ENCODE results near the gene GULP1.

GULP1 gene

GRCh38 chr2:188471166-188471565, 179.5 kb downstream of the GULP1 start:
- DNase-seq (ENCODE audit: low read depth): no peak

GRCh38 chr2:188473306-188473705, 181.6 kb downstream of the GULP1 start:
- no peak for DNase-seq (ENCODE audit: low read depth)

GRCh38 chr2:188474316-188474715, 182.6 kb downstream of the GULP1 start:
- DNase-seq (ENCODE audit: low read depth): no peak

- no peak for DNase-seq (ENCODE audit: low read depth)
Measured at GRCh38 chr2:188475945-188476344, 184.3 kb downstream of the GULP1 start.

- DNase-seq (ENCODE audit: low read depth): no peak
Measured at GRCh38 chr2:188477564-188478103, 186.0 kb downstream of the GULP1 start.

- no peak for DNase-seq (ENCODE audit: low read depth)
Measured at GRCh38 chr2:188478724-188479123, 187.1 kb downstream of the GULP1 start.

GRCh38 chr2:188481474-188481873, 189.8 kb downstream of the GULP1 start:
- no peak for DNase-seq (ENCODE audit: low read depth)

- no peak for DNase-seq (ENCODE audit: low read depth)
Measured at GRCh38 chr2:188485496-188485895, 193.8 kb downstream of the GULP1 start.

- DNase-seq (ENCODE audit: low read depth): no peak
Measured at GRCh38 chr2:188492751-188493150, 201.1 kb downstream of the GULP1 start.

- DNase-seq (ENCODE audit: low read depth): no peak
Measured at GRCh38 chr2:188494906-188495305, 203.2 kb downstream of the GULP1 start.

- DNase-seq (ENCODE audit: low read depth): no peak
Measured at GRCh38 chr2:188495969-188496431, 204.3 kb downstream of the GULP1 start.

- no peak for DNase-seq (ENCODE audit: low read depth)
Measured at GRCh38 chr2:188497726-188498125, 206.1 kb downstream of the GULP1 start.

- DNase-seq (ENCODE audit: low read depth): no peak
Measured at GRCh38 chr2:188503975-188504374, 212.3 kb downstream of the GULP1 start.

- DNase-seq (ENCODE audit: low read depth): no peak
Measured at GRCh38 chr2:188506843-188507242, 215.2 kb downstream of the GULP1 start.

- no peak for DNase-seq (ENCODE audit: low read depth)
Measured at GRCh38 chr2:188511346-188511745, 219.7 kb downstream of the GULP1 start.

- DNase-seq (ENCODE audit: low read depth): no peak
Measured at GRCh38 chr2:188512456-188512855, 220.8 kb downstream of the GULP1 start.

GRCh38 chr2:188515918-188516317, 224.2 kb downstream of the GULP1 start:
- DNase-seq (ENCODE audit: low read depth): no peak

GRCh38 chr2:188517549-188518215, 226.0 kb downstream of the GULP1 start:
- no peak for DNase-seq (ENCODE audit: low read depth)

GRCh38 chr2:188518381-188518780, 226.7 kb downstream of the GULP1 start:
- DNase-seq (ENCODE audit: low read depth): no peak

- no peak for DNase-seq (ENCODE audit: low read depth)
Measured at GRCh38 chr2:188519136-188519535, 227.5 kb downstream of the GULP1 start.

- DNase-seq (ENCODE audit: low read depth): no peak
Measured at GRCh38 chr2:188522517-188522916, 230.8 kb downstream of the GULP1 start.

- DNase-seq (ENCODE audit: low read depth): no peak
Measured at GRCh38 chr2:188523919-188524318, 232.2 kb downstream of the GULP1 start.

GRCh38 chr2:188524519-188525113, 232.9 kb downstream of the GULP1 start:
- no peak for DNase-seq (ENCODE audit: low read depth)

GRCh38 chr2:188526701-188527100, 235.0 kb downstream of the GULP1 start:
- no peak for DNase-seq (ENCODE audit: low read depth)
